Suprapubic skin (tissue), 4 donors: ENCODE measurements around the gene MBNL2.

Experiments
- CTCF ChIP-seq, 2 donors: fragments of 200-600 bp in 1 of 2; fragments of 450-650 bp in 1 of 2; sonication (generic) in 1 of 2; IDR thresholded peaks; one replicate each; pipeline ENCODE4 v1.5.1; 2016 to 2019; ENCODE audit warnings: antibody characterized with exemption in 2 of 2, mild to moderate bottlenecking in 1 of 2, moderate library complexity in 1 of 2
- EP300 ChIP-seq: sonication (generic); formaldehyde crosslinking; IDR thresholded peaks from one replicate; pipeline ENCODE4 v1.6.1; 2017; ENCODE audit warnings: antibody characterized with exemption
- POLR2A ChIP-seq, 2 donors: fragments of 450-650 bp; IDR thresholded peaks; one replicate each; pipeline ENCODE4 v1.6.1; 2017; ENCODE audit warnings: antibody characterized with exemption in 2 of 2, mild to moderate bottlenecking in 2 of 2, moderate library complexity in 2 of 2
- POLR2AphosphoS5 ChIP-seq, 3 donors: sonication (generic); formaldehyde crosslinking; IDR thresholded peaks; one replicate each; pipeline ENCODE4 v1.6.1; 2017; ENCODE audit warnings: antibody characterized with exemption in 3 of 3

- TF ChIP-seq POLR2A (IDR thresholded peaks at IDR 0.05) (no peak), CTCF (IDR thresholded peaks at IDR 0.05) (no peak), POLR2AphosphoS5 (IDR thresholded peaks at IDR 0.05) (no peak), EP300 (no peak)
Measured at GRCh38 chr13:97335488-97336134, 113.5 kb downstream of the MBNL2 start.
